ENCODE measurements around the gene KIAA1755. TPM values are rescaled to one million over a fixed set of nuclear protein-coding genes. Genes with fewer than 3 reads are reported as not detected.
A peak's percentile ranks its signal among the peaks of the same experiment; 100 is the strongest.

Gene KIAA1755
- total RNA-seq (2011; cell fraction: chromatin; rRNA removed; ENCODE audit: low replicate concordance), result not detected in 2 replicates
- total RNA-seq (2011; cell fraction: nucleolus; rRNA removed), result not detected in 2 replicates
- not detected in 2 replicates for total RNA-seq (2011; cell fraction: nucleoplasm; rRNA removed)
- not detected in 2 replicates for total RNA-seq (2014; rRNA removed)
- total RNA-seq (2014; rRNA removed; fragmentation: Illumina TruSeq; extraction: Trizol), result not detected in 2 replicates
- total RNA-seq (2015; rRNA removed; fragmentation: Illumina TruSeq; extraction: Trizol), result not detected in 2 replicates
- total RNA-seq (2021), result not detected in 2 replicates
- not detected in 2 replicates for polyA plus RNA-seq (2011; rRNA removed)
- not detected in 2 replicates for polyA plus RNA-seq (2011; cell fraction: cytosol; rRNA removed)
- not detected in 2 replicates for polyA plus RNA-seq (2011; cell fraction: nucleus; rRNA removed)
- polyA plus RNA-seq (2012), result 0.11 TPM in 1 of 2 replicates, not detected in the other
- not detected in 2 replicates for polyA plus RNA-seq (2014; fragmentation: Illumina TruSeq; extraction: Trizol)
- polyA plus RNA-seq (2014; fragmentation: Nextera tagmentation; extraction: Ambion mirVana), result not detected
- 0.12 TPM in 1 of 2 replicates, not detected in the other for polyA plus RNA-seq (2014; rRNA removed)
- not detected in 2 replicates for polyA minus RNA-seq (2011; rRNA and poly(A)+ RNA removed)
- polyA minus RNA-seq (2011; cell fraction: cytosol; rRNA and poly(A)+ RNA removed), result not detected in 2 replicates
- polyA minus RNA-seq (2011; cell fraction: nucleus; rRNA and poly(A)+ RNA removed), result not detected in 2 replicates
- percentile 4 among the genes with signal in this experiment for Bru-seq, nascent RNA
- not detected for BruChase-seq, experiment 1, labeled RNA remaining after a 2-hour chase
- BruChase-seq, experiment 2, labeled RNA remaining after a 6-hour chase, result not detected
- long read RNA-seq, experiment 1, result 0 reads
- long read RNA-seq, experiment 2, result 0 reads
- long read RNA-seq, experiment 3, result 0 reads

GRCh38 chr20:38260378-38261053 is at the start of gene KIAA1755:
Gene KIAA1755 (minus strand): TSS chr20:38260735. CDS start chr20:38260500, 235 bp downstream.
- ATAC-seq, result no peak
- H4K20me1 ChIP-seq (replicated peaks; ENCODE audit: control insufficient read depth, insufficient read depth, low read length), result no peaks in the 10 kb centered on the region
- TF ChIP-seq NONO (IDR thresholded peaks at IDR 0.05; ENCODE audit: low read depth in 2 of 2, low read length in 1 of 2) (no peak), NFIC (IDR thresholded peaks at IDR 0.05) (no peak), RFX1 (IDR thresholded peaks at IDR 0.05) (peak; percentile 65), ZNF740 (CRISPR knock-in tag; IDR thresholded peaks at IDR 0.05) (no peak), ZNF740 (tag; IDR thresholded peaks at IDR 0.05) (no peak), CREB3L1 (IDR thresholded peaks at IDR 0.05; ENCODE audit: borderline replicate concordance, low read depth) (no peak), ETS1 (conservative IDR thresholded peaks at IDR 0.05; ENCODE audit: control insufficient read depth, low read depth, low read length) (no peak), E2F4 (CRISPR knock-in tag; IDR thresholded peaks at IDR 0.05; ENCODE audit: low read depth) (no peak), ZNF780A (CRISPR knock-in tag; IDR thresholded peaks at IDR 0.05) (no peak)
- no peaks in the 10 kb centered on the region for H3K36me3 ChIP-seq (ENCODE audit: control insufficient read depth, insufficient read depth, low read length)
- H3K9ac ChIP-seq (ENCODE audit: insufficient read depth in 1 of 2, low read depth in 2 of 2, low read length in 2 of 2), result no peak within 1 kb of the TSS
- H3K79me2 ChIP-seq (ENCODE audit: control insufficient read depth, insufficient read depth, low read length), result no peaks in the 10 kb centered on the region
- H3K9me1 ChIP-seq (ENCODE audit: control insufficient read depth, insufficient read depth, low read length), result no peaks in the 10 kb centered on the region
- H3K9me3 ChIP-seq (replicated peaks; ENCODE audit: control insufficient read depth, insufficient read depth, low read depth, low read length), result no peaks in the 10 kb centered on the region
- POLR2A ChIA-PET, result interaction anchor here (0.9 kb wide), 1 partner anchor 14 kb away, joined by 3 read pairs; no protein-coding TSS in a partner anchor
- no peak within 1 kb of the TSS for H3K4me2 ChIP-seq (ENCODE audit: insufficient read depth, low read length)
- no TSS peak for BruUV-seq (replicated peaks)
- WGBS (ENCODE audit: insufficient coverage, low coverage, missing lambda C conversion rate), result 1% methylated on average over 22 of the region's 65 CpGs
- peak in 2 of 4 experiments; percentile 24 for DNase-seq (ENCODE audit: extremely low read depth in 1 of 4, low spot score in 3 of 4)
- H3K4me1 ChIP-seq (replicated peaks in 1 of 2; ENCODE audit: control insufficient read depth in 2 of 2, insufficient read depth in 2 of 2, low read length in 2 of 2), result peaks cover 0 to 4% of the 10 kb centered on the region in 2 experiments; a peak in 1 of 5 replicates
- H3K27me3 ChIP-seq (ENCODE audit: control insufficient read depth in 2 of 2, insufficient read depth in 2 of 2, low read length in 2 of 2), result peaks cover 29 to 51% of the 10 kb centered on the region in 2 experiments
- no peak within 1 kb of the TSS for H3K27ac ChIP-seq (ENCODE audit: extremely low read depth, low read depth, low read length)
- intact Hi-C loops (cut with micrococcal nuclease), result no loop called here
- CTCF ChIA-PET (ENCODE audit: low intra/inter-chr PET ratio), result no interaction called here
- H2AFZ ChIP-seq (ENCODE audit: low read depth, low read length), result no peak within 1 kb of the TSS
- no peak within 1 kb of the TSS for H3K4me3 ChIP-seq
- in situ Hi-C loops (cut with MboI), result no loop called here
- no peak for FAIRE-seq

Measured in K562 (cell line).